Ammon's horn (tissue), 1 donor: ENCODE results near the gene DEFB119.
"Not testable (repeated sequence)": the region's sequence is repeated elsewhere in the genome, so short reads cannot be mapped to it uniquely, and the experiment has no call there.

Experiments
- DNase-seq: peaks from one replicate; pipeline ENCODE4 v3.0.0-alpha.2; 2016; ENCODE audit warnings: low spot score

Gene DEFB119, protein sequence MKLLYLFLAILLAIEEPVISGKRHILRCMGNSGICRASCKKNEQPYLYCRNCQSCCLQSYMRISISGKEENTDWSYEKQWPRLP

GRCh38 chr20:31390490-31390889, at the start of gene DEFB119:
DEFB119 (minus strand) TSS chr20:31390590; CDS start chr20:31390483, 107 bp downstream.
- DNase-seq: no peak

DNA sequence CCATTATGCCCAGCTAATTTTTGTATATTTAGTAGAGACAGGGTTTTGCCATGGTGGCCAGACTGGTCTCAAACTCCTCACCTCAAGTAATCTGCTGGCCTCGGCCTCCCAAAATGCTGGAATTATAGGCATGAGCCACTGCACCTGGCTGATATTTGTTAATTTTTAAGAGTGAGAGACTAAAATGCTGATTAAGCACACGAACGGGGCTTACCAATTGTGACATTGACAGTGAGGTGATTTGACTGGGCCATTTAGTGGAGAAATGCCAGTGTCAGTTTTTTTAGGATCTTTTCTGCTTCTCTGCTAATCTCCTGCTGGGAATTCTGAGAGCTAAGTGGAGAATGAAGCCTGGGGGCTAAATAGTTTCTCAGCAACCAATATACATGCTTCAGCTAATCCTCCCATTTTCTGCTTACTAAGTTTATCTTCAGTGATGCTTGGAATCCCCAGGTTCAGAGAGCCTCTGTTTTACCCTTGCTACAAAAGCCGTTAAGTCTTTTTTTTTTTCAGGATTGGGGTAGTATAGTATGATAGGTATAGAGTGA, 40.3 kb upstream of the DEFB119 start:
- DNase-seq: no peak

GRCh38 chr20:31427576-31427975, 37.2 kb upstream of the DEFB119 start:
- not testable (repeated sequence) for DNase-seq

GRCh38 chr20:31426891-31427551, 36.6 kb upstream of the DEFB119 start:
- not testable (repeated sequence) for DNase-seq

GRCh38 chr20:31425797-31426196, 35.4 kb upstream of the DEFB119 start:
- no peak for DNase-seq

- no peak for DNase-seq
These were observed 27.9 kb upstream of the DEFB119 start for GRCh38 chr20:31418307-31418706.

GRCh38 chr20:31415653-31416052, 25.3 kb upstream of the DEFB119 start:
- no peak for DNase-seq

- DNase-seq: no peak
These were observed 24.0 kb upstream of the DEFB119 start for GRCh38 chr20:31414381-31414780.

- no peak for DNase-seq
These were observed 19.6 kb upstream of the DEFB119 start for GRCh38 chr20:31410011-31410410.

- no peak for DNase-seq
These were observed 15.7 kb upstream of the DEFB119 start, which contains the start of gene DEFB121 for GRCh38 chr20:31406115-31406514. DEFB121 (minus strand) TSS chr20:31406215; CDS start chr20:31406152, 63 bp downstream.

GRCh38 chr20:31403886-31404285, 13.5 kb upstream of the DEFB119 start:
- DNase-seq: no peak

DNA sequence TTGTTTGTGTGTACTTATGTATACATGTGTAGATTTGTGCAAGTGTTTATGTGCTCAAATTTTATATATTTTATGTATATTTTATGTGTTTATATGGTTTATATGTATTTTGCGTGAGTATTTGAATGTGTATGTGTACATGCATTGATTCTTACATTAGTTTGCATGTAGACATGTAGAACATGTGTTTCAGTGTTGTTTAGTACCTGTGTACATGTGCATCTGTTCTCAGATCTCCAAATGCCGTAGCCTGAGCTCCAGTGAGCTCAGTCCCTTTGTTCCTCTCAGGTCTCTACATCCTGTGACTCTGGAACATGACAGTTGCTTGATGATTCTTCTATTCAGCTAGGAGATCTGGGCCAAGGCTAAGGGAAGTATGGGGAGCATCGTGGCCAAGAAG, 4.5 kb upstream of the DEFB119 start:
- DNase-seq: no peak

DNA sequence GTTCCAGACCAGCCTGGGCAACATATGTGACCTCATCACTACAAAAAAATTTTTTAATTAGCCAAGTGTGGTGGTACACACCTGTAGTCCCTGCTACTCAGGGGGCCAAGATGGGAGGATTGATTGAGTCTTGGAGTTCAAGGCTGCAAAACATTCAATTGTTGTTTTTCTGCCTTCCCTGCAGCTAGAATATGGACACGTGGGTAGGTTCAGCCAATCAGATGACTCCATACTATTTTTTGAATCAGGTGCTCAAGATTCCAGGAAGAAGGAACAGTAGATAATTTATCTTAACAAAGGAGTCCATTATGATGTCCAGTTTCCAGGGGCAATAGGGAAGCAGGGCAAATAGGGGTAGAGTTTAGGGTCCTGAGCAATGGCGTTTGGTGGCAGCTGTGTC, 2.4 kb upstream of the DEFB119 start:
- no peak for DNase-seq

DNA sequence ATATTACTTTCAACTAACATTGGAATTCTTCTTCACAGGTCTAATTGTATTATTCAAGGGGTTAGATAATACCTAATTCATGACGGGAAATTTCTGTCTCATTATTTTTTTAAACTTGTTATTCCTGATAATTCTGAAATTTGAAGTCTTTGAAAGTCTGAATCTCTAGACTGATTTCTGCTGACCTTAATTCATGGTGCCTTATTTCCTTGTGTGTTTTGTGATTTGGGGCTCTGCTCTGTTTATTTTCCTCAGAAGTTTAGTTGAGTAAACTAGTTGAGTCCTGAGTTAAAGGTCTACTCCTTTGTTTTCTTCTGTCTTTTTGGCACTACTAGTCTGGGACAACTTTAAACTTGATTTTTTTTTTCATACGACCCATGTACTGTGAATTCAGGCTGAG, 16.0 kb downstream of the DEFB119 start:
- DNase-seq: no peak

DNA sequence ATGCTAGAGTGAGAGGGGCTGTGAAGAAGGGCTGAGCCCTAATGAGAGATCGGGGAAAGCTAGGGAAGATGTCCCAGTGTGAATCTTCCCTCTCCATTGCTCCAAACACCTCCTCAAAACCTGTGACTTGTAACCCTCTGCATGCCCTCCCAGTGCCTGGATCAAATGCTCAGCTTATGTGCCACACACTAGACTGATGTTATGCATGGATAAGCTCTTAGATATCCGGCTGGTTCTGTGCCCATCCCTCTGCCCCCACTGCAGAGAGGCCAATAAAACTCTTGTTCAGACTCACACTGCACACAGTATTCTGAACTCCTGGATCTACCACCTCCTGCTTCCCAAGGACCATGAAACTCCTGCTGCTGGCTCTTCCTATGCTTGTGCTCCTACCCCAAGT, 22.1 kb downstream of the DEFB119 start, which contains the start of gene DEFB118:
Gene DEFB118 (plus strand): TSS at position 301 of the 400 bp plus-strand sequence. CDS start 50 bp downstream, at position 351.
- no peak for DNase-seq

DNA sequence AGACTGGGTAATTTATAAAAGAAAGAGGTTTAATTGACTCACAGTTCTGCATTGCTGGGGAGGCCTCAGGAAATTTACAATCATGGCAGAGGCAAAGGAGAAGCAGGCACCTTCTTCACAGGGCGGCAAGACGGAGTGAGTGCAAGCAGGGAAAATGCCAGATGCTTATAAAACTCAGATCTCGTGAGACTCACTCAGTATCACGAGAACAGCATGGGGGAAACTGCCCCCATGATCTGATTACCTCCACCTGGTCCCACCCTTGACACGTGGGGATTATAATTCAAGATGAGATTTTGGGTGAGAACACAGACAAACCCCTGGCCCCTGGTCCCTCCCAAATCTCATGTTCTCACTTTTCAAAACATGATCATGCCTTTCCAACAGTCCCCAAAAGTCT, 26.1 kb downstream of the DEFB119 start:
- DNase-seq: not testable (repeated sequence)

DNA sequence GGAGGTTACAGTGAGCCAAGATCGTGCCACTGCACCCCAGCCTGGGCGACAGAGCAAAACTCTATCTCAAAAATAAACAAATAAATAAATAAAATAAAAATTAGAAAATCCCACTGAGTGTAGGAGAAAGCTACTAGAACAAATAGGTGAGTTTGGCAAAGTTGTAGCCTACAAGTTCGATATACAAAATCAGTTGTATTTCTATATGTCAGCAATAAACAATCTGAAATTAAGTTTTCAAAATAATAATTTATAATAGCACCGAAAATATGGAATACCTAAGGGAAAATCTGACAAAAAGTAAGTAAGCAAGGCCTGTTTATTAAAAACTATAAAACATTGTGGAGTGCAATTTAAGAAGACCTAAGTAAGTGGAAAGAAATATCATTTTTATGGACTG, 27.1 kb downstream of the DEFB119 start:
- DNase-seq: no peak

GRCh38 chr20:31355981-31356380, 34.4 kb downstream of the DEFB119 start:
- DNase-seq: no peak

GRCh38 chr20:31341470-31341869, 48.9 kb downstream of the DEFB119 start:
- no peak for DNase-seq

GRCh38 chr20:31330893-31331292, 59.5 kb downstream of the DEFB119 start:
- DNase-seq: no peak
